Measurements from ENCODE around the gene LCE2B. TPM values are rescaled to one million over a fixed set of nuclear protein-coding genes. Genes with fewer than 3 reads are reported as not detected.
"Not testable (repeated sequence)": the region's sequence is repeated elsewhere in the genome, so short reads cannot be mapped to it uniquely, and the experiment has no call there.

LCE2B gene
- total RNA-seq, 1 experiment from 2014 or later: not detected

DNA sequence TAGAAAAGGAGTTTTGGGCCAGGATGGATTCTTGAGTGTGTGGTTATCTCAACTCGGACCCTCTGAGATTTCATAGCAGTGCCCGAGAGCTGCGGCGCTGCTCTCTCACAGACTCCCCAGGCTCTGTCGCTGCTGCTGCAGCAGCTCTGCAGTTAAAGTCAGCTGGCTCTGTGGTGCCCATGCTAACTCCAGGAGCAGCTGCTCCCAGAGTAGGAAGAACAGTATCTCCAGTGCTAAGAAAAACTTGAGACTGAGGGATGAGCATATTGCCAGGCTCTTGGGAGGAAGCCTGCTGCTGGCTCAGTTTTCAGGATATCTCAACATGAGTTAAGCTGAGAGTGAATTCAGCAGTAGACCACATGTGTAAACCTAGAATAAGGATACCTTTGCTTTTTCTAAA lies 18.3 kb upstream of the LCE2B start:
- Histone ChIP-seq H3K36me3 (ENCODE audit: low read depth) (no peaks in the 10 kb centered on the region), H3K9me3 (ENCODE audit: insufficient read depth, low read depth) (no peaks in the 10 kb centered on the region), H4K20me1 (ENCODE audit: insufficient read depth) (no peaks in the 10 kb centered on the region), H3K9me2 (ENCODE audit: insufficient read depth) (no peaks in the 10 kb centered on the region), H3K27me3 (ENCODE audit: insufficient read depth, low read depth) (peaks cover 45% of the 10 kb centered on the region), H3K4me1 (replicated peaks; ENCODE audit: insufficient read depth) (no peaks in the 10 kb centered on the region), H2AFZ (no peak overlapping the region), H3F3A (ENCODE audit: insufficient read depth, low read depth) (no peaks in the 10 kb centered on the region), H3K4me2 (no peak overlapping the region), H3K27ac (no peak overlapping the region), H3K79me2 (ENCODE audit: low read depth) (no peaks in the 10 kb centered on the region), H3K4me3 (no peak overlapping the region)
- ChIA-PET CTCF (no interaction called here), POLR2A (ENCODE audit: unreplicated experiment) (no interaction called here)
- no peak for DNase-seq
- no peak for TF ChIP-seq EZH2 (IDR thresholded peaks at IDR 0.05; ENCODE audit: low read depth)
- TF ChIP-seq, protein P1, sequence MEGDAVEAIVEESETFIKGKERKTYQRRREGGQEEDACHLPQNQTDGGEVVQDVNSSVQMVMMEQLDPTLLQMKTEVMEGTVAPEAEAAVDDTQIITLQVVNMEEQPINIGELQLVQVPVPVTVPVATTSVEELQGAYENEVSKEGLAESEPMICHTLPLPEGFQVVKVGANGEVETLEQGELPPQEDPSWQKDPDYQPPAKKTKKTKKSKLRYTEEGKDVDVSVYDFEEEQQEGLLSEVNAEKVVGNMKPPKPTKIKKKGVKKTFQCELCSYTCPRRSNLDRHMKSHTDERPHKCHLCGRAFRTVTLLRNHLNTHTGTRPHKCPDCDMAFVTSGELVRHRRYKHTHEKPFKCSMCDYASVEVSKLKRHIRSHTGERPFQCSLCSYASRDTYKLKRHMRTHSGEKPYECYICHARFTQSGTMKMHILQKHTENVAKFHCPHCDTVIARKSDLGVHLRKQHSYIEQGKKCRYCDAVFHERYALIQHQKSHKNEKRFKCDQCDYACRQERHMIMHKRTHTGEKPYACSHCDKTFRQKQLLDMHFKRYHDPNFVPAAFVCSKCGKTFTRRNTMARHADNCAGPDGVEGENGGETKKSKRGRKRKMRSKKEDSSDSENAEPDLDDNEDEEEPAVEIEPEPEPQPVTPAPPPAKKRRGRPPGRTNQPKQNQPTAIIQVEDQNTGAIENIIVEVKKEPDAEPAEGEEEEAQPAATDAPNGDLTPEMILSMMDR (conservative IDR thresholded peaks at IDR 0.05): no peak
- no TSS peak for BruUV-seq (replicated peaks)
- intact Hi-C loops (cut with micrococcal nuclease; ENCODE audit: unreplicated experiment): no loop called here

DNA sequence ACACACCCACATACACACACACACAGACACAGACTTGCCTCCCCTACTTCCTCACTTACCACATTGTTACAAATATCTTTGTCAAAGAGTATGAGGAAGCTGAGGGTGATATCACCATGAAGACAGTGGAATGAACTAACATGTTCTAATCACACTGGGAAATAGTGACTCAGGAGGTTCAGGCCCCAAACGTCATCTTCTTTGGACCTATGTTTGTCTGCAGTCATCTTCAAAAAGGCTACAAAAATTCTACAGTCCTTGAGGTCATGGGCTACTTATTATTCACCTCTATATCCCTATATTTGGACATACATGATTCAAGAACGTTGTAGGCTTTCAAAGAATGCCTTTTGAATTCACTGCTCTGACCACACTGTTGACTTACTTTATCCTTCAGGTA lies 12.9 kb upstream of the LCE2B start:
- H3K36me3 ChIP-seq (ENCODE audit: low read depth): no peaks in the 10 kb centered on the region
- no peaks in the 10 kb centered on the region for H3K9me2 ChIP-seq (ENCODE audit: insufficient read depth)
- no peaks in the 10 kb centered on the region for H4K20me1 ChIP-seq (ENCODE audit: insufficient read depth)
- H3K4me2 ChIP-seq: no peak overlapping the region
- H3K27me3 ChIP-seq (ENCODE audit: insufficient read depth, low read depth): peaks cover 56% of the 10 kb centered on the region
- DNase-seq: no peak
- H3K9me3 ChIP-seq (ENCODE audit: insufficient read depth, low read depth): no peaks in the 10 kb centered on the region
- no peaks in the 10 kb centered on the region for H3K4me1 ChIP-seq (replicated peaks; ENCODE audit: insufficient read depth)
- H3F3A ChIP-seq (ENCODE audit: insufficient read depth, low read depth): no peaks in the 10 kb centered on the region
- ChIA-PET POLR2A (ENCODE audit: unreplicated experiment) (no interaction called here), CTCF (no interaction called here)
- intact Hi-C loops (cut with micrococcal nuclease; ENCODE audit: unreplicated experiment): no loop called here
- H3K4me3 ChIP-seq: no peak overlapping the region
- H3K79me2 ChIP-seq (ENCODE audit: low read depth): no peaks in the 10 kb centered on the region
- H3K27ac ChIP-seq: no peak overlapping the region
- no TSS peak for BruUV-seq (replicated peaks)
- no peak for TF ChIP-seq EZH2 (IDR thresholded peaks at IDR 0.05; ENCODE audit: low read depth)
- TF ChIP-seq, protein P1 (conservative IDR thresholded peaks at IDR 0.05): no peak
- no peak overlapping the region for H2AFZ ChIP-seq

DNA sequence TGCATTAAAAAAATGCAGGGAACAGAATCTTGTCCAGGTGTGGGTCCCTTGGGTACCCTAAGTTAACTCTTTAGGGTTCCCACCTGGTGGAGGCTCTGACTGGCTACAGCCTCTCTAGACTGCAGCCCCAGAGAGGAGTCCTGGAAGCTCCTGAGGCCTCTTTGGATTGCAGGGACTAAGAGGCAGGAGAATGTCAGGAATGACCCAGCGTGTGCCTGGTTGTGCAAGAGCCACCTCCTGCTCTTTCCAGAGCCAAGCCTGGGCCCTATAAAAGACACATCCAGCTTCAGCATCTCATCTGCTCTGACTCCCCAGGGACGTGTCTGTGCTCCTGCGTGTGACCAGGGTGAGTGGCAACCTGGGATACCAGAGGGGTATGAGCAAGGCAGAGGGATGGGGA lies 10.9 kb upstream of the LCE2B start, which contains the start of gene LCE2C:
Gene LCE2C, plus strand, starts transcription at position 297 of the 400 bp plus-strand sequence. CDS start 737 bp downstream, outside the sequence.
- H3K79me2 ChIP-seq (ENCODE audit: low read depth); DNase-seq; H4K20me1 ChIP-seq (ENCODE audit: insufficient read depth); CTCF ChIA-PET; H3F3A ChIP-seq (ENCODE audit: insufficient read depth, low read depth); H2AFZ ChIP-seq; H3K4me1 ChIP-seq (replicated peaks; ENCODE audit: insufficient read depth); POLR2A ChIA-PET (ENCODE audit: unreplicated experiment); H3K9me3 ChIP-seq (ENCODE audit: insufficient read depth, low read depth); H3K27ac ChIP-seq; H3K36me3 ChIP-seq (ENCODE audit: low read depth); BruUV-seq (replicated peaks); H3K9me2 ChIP-seq (ENCODE audit: insufficient read depth); H3K4me3 ChIP-seq; intact Hi-C loops (cut with micrococcal nuclease; ENCODE audit: unreplicated experiment); H3K4me2 ChIP-seq: not testable (repeated sequence)
- H3K27me3 ChIP-seq (ENCODE audit: insufficient read depth, low read depth): peaks cover 65% of the 10 kb centered on the region

DNA sequence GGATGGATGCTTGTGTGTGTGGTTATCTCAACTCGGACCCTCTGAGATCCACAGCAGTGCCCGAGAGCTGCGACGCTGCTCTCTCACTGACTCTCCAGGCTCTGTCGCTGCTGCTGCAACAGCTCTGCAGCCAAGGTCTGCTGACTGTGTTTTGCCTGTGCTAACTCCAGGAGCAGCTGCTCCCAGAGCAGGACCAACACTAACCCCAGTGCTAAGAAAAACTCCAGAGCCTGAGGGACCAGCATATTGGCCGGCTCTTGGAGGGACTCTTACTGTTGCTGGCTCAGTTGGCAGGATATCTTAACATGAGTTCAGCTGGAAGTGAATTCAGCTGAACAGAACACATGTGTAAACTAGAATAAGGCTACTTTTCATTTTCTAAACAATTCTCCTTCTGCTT lies 6.5 kb upstream of the LCE2B start:
- H2AFZ ChIP-seq: no peak overlapping the region
- H3K9me3 ChIP-seq (ENCODE audit: insufficient read depth, low read depth): no peaks in the 10 kb centered on the region
- intact Hi-C loops (cut with micrococcal nuclease; ENCODE audit: unreplicated experiment): no loop called here
- H3K4me1 ChIP-seq (replicated peaks; ENCODE audit: insufficient read depth): no peaks in the 10 kb centered on the region
- BruUV-seq (replicated peaks): no TSS peak
- no peak overlapping the region for H3K4me3 ChIP-seq
- H3K27ac ChIP-seq: no peak overlapping the region
- ChIA-PET CTCF (no interaction called here), POLR2A (ENCODE audit: unreplicated experiment) (no interaction called here)
- H3K9me2 ChIP-seq (ENCODE audit: insufficient read depth): no peaks in the 10 kb centered on the region
- H3K27me3 ChIP-seq (ENCODE audit: insufficient read depth, low read depth): peaks cover 48% of the 10 kb centered on the region
- H4K20me1 ChIP-seq (ENCODE audit: insufficient read depth): no peaks in the 10 kb centered on the region
- DNase-seq: no peak
- H3K36me3 ChIP-seq (ENCODE audit: low read depth): no peaks in the 10 kb centered on the region
- H3K79me2 ChIP-seq (ENCODE audit: low read depth): no peaks in the 10 kb centered on the region
- H3K4me2 ChIP-seq: no peak overlapping the region
- TF ChIP-seq, protein P1 (conservative IDR thresholded peaks at IDR 0.05): no peak
- TF ChIP-seq EZH2 (IDR thresholded peaks at IDR 0.05; ENCODE audit: low read depth): no peak
- no peaks in the 10 kb centered on the region for H3F3A ChIP-seq (ENCODE audit: insufficient read depth, low read depth)

All from PC-9 (cell line).